ENCODE results near the gene PIM3.

PIM3 gene

DNA sequence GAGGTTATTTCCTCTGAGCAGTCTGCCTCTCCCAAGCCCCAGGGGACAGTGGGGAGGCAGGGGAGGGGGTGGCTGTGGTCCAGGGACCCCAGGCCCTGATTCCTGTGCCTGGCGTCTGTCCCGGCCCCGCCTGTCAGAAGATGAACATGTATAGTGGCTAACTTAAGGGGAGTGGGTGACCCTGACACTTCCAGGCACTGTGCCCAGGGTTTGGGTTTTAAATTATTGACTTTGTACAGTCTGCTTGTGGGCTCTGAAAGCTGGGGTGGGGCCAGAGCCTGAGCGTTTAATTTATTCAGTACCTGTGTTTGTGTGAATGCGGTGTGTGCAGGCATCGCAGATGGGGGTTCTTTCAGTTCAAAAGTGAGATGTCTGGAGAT lies 3.1 kb downstream of the PIM3 start:
- peaks cover 31% of the 10 kb centered on the region for H3K36me3 Mint-ChIP-seq (ENCODE audit: low read depth)
- ATAC-seq, result no peak
- peaks cover 43% of the 10 kb centered on the region for H3K4me1 Mint-ChIP-seq
- H3K9me3 Mint-ChIP-seq, result no peaks in the 10 kb centered on the region
- DNase-seq, result no peak
- peak overlapping the region; percentile 89 for H3K27ac Mint-ChIP-seq
- peak overlapping the region; percentile 92 for H3K4me3 Mint-ChIP-seq
- H3K27me3 Mint-ChIP-seq, result no peaks in the 10 kb centered on the region

DNA sequence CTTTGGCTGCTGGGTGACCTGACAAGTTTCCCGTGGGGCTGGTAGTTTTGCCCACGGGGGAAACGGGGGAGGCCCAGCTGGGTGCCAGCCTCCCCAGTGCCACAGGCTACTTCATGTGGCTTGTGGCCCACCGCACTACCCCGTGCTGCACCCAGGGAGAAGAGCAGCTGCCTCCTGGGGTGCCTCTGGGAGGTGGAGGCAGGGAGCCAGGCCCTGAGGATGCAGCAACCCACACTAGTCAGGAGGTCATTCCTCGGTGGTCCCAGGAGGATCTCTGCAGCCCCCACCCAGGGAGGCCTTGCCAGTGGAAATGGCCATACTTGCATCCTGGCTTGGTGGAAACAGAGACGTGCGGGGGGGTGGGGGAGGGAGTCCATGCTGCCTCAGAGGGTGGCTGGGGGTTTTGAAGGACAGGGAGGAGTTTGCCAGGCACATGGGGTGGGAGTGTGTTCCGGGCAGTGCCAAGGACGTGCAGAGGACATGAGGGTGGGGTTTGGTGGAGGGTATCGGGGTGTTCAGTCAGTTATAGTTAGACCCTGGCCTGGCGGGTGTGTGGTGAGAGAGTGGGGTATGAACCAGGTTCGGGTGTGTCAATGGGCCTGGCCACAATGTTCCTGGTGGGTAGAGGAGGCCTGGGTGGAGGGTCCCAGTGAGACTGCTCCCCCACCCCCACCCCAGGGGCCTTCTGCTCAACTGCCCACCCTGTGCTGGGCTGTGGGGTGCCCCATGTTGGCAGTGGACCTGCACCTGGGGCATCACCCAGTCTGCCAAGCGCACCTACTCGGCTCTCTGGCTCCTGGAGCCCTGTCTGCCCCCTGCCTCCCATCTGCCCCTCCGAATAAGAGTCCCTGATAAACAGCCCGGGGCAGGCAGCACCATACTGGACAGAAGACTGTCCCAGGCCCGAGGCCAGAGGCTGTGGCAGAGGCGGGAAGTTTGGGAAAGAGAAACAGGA lies 3.8 kb downstream of the PIM3 start:
- Mint-ChIP-seq H3K27ac (peak overlapping the region; percentile 89), H3K4me3 (peak overlapping the region; percentile 92), H3K27me3 (no peaks in the 10 kb centered on the region), H3K4me1 (peaks cover 40% of the 10 kb centered on the region), H3K36me3 (ENCODE audit: low read depth) (peaks cover 31% of the 10 kb centered on the region), H3K9me3 (no peaks in the 10 kb centered on the region)
- ATAC-seq, result no peak
- DNase-seq, result no peak

DNA sequence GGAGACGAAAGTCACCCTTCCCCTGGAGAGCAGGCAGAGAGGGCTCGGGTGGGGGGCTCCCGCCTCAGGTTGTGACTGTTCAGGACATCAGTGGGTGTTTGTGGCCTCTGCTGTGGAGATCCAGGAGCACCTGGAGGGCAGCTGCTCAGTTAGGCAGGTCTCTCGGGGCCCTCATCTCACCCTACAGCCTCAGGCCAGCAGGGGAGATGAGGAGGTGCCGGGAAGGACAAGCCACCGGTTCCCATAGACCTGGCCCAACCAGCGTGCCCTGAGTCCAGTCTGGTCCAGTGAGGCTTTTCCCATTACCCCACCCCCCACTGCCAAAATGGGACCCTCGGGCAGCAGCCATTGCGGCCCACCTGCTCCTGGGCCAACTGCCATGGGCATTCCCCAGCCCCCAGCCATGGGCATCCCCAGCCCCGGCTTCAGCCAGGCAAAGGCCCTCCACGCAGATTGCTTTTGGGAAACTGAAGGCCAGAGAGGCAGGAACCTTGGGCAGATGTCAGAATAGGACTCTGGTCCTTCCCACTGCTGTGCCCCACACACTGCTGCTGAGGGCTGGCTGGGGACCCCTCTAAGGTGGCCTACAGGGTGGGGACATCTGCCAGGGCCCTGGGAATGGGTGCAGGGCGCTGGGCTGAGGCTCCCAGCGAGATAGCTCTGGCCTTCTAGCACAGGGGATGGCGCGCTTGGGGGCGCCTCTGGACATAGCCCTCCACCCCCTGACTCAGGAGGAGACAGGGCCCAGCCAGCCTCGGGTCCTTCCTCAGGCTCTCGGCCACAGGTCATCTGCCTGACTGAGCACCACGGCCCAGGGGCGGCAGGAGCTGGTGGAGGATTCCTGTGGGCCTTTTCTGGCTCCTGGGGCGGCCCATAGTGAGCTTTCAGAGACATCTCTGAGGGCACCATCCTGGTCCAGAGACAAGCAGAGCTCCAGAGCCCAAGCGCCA lies 4.8 kb downstream of the PIM3 start:
- peak overlapping the region; percentile 92 for H3K4me3 Mint-ChIP-seq
- DNase-seq (no peak), ATAC-seq (no peak)
- H3K4me1 Mint-ChIP-seq, result peaks cover 47% of the 10 kb centered on the region
- no peaks in the 10 kb centered on the region for H3K9me3 Mint-ChIP-seq
- H3K27me3 Mint-ChIP-seq, result no peaks in the 10 kb centered on the region
- H3K27ac Mint-ChIP-seq, result peak overlapping the region; percentile 89
- H3K36me3 Mint-ChIP-seq (ENCODE audit: low read depth), result peaks cover 31% of the 10 kb centered on the region

DNA sequence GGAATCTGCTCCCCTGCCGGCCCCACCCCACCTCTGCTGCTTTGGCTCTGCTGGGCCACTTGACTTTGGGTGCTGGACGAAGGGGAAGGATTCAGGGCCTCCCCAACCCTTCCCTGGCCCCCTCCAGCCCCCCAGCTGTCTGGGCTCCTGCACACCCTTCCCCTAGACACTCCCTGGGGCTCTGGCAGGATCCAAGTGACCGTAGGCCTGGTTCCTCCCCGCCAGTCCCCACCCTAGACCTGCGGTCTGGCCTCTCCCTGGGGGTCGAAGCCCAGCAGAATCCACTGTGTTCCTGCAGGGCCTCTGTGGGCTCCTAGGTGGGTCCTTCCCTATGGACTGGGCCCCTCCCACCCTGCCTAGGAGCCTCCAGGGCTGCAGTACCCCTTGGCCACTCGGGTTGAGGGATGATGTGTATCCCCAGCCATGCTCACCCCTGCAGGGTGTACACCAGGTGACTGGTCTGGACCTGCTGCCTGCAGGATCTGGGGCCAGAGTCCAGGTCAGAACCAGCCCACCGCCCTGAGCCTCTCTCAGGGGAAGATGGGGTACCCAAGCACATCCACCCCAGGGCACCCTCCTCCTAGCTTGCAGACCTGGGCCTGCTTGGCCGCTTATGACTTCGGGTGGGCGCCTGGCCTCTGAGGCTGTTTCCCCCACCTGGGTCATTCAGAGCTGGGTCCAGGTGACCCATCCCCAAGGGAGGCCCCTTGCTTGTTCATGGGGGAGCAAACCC lies 5.6 kb downstream of the PIM3 start:
- DNase-seq (no peak), ATAC-seq (no peak)
- Mint-ChIP-seq H3K9me3 (no peaks in the 10 kb centered on the region), H3K27me3 (no peaks in the 10 kb centered on the region), H3K36me3 (ENCODE audit: low read depth) (peaks cover 31% of the 10 kb centered on the region), H3K4me1 (peaks cover 51% of the 10 kb centered on the region), H3K4me3 (peak overlapping the region; percentile 14), H3K27ac (no peak overlapping the region)

DNA sequence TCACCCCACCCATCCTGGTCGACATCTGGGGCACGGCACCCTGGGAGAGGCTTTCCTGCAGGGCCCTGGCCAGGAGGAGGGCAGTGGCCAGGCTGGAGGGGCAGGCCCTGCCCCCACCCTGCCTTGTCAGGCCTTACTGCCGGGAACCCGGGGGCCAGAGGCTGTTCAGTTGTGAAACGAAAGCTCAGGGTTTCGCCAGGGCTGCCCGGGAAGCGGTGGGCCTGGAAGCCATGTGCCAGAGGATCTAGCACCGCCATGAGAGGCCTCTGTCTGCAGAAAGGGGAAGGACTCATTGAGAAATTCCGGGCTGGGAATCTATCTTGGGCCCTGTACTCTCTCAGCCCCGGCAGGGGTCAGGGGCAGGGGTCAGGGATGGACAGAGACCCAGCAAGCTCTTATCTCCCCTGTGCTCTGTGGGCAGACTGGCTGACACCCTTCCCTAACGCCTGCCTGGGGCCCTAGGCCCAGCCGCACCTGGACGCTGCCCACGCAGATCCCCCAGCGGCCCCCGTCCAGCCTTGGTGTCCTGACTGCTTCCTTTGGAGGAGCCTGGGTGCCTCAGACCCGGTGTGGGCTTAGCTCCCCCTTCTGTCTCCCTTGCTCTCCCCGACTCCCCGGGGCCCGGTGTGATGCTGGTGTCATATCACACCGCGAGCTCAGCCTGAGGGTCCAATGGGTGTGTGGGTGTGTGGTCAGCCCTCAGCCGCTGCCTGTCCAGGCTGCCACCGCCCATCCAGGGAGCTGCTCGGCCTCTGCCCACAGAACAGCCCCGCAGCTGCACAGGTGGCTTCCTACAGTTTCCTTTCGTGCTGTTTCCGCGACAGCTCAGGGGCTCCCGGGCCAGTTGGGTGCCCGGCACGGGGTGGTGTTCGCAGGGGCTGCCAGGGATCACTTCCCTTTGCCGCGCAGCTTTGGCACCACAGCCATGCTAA lies 6.5 kb downstream of the PIM3 start:
- peak; percentile 22 for DNase-seq
- Mint-ChIP-seq H3K27me3 (no peaks in the 10 kb centered on the region), H3K36me3 (ENCODE audit: low read depth) (peaks cover 25% of the 10 kb centered on the region), H3K27ac (no peak overlapping the region), H3K4me3 (no peak overlapping the region), H3K9me3 (no peaks in the 10 kb centered on the region), H3K4me1 (peaks cover 51% of the 10 kb centered on the region)
- no peak for ATAC-seq

DNA sequence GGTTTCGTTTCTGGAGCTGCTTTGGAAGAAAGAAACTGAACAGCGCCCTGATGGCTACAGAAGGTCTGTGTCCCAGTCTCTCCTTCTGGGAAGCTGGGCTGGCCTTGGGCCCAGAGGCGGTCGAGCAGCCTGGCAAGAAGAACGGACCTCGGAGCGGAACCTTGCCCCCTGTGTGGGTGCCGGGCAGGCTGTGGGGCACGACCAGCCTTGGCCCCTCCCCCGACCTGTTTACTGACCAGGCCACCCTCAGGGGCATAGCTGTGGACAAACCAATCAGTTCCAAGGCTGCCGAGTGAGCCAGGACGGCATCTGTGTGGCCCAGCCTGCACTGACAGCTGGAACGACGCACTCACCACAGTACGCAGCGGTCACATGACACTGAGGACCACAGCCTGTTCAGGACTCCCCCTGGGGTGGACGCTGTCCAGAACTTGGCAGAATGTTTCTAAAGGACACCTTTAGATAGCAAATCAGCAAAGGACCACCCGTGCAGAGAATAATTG lies 7.2 kb downstream of the PIM3 start:
- peak overlapping the region; percentile 67 for H3K27ac Mint-ChIP-seq
- no peaks in the 10 kb centered on the region for H3K9me3 Mint-ChIP-seq
- ATAC-seq (no peak), DNase-seq (no peak)
- peaks cover 51% of the 10 kb centered on the region for H3K4me1 Mint-ChIP-seq
- H3K4me3 Mint-ChIP-seq, result peak overlapping the region; percentile 32
- peaks cover 22% of the 10 kb centered on the region for H3K36me3 Mint-ChIP-seq (ENCODE audit: low read depth)
- no peaks in the 10 kb centered on the region for H3K27me3 Mint-ChIP-seq

DNA sequence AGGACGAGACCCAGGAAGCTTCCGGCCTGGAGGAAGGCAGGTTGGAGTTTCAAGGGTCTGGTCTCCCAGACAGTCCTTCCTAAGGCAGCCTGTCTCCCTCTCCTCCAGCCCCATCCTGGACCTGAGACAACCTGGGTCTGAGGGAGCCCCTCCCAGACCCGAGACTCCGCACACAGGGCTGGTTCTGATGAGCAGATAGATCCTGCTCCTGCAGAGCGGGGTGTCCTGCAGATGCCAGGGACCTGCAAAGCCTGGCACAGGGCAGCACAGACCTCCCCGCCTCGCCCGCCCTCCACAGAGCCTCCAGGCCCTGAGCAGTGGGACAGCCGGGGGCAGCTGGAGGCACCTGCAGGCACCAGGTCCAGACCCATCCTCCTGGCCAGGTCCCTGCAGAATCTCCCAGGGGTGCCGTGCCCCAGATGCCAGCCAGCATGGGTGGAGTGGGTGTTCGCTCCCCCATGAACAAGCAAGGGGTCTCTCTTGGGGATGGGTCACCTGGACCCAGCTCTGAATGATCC lies 7.8 kb downstream of the PIM3 start:
- no peaks in the 10 kb centered on the region for H3K9me3 Mint-ChIP-seq
- DNase-seq, result no peak
- peak overlapping the region; percentile 48 for H3K4me3 Mint-ChIP-seq
- H3K27me3 Mint-ChIP-seq, result no peaks in the 10 kb centered on the region
- peaks cover 51% of the 10 kb centered on the region for H3K4me1 Mint-ChIP-seq
- ATAC-seq, result no peak
- H3K27ac Mint-ChIP-seq, result no peak overlapping the region
- peaks cover 16% of the 10 kb centered on the region for H3K36me3 Mint-ChIP-seq (ENCODE audit: low read depth)

DNA sequence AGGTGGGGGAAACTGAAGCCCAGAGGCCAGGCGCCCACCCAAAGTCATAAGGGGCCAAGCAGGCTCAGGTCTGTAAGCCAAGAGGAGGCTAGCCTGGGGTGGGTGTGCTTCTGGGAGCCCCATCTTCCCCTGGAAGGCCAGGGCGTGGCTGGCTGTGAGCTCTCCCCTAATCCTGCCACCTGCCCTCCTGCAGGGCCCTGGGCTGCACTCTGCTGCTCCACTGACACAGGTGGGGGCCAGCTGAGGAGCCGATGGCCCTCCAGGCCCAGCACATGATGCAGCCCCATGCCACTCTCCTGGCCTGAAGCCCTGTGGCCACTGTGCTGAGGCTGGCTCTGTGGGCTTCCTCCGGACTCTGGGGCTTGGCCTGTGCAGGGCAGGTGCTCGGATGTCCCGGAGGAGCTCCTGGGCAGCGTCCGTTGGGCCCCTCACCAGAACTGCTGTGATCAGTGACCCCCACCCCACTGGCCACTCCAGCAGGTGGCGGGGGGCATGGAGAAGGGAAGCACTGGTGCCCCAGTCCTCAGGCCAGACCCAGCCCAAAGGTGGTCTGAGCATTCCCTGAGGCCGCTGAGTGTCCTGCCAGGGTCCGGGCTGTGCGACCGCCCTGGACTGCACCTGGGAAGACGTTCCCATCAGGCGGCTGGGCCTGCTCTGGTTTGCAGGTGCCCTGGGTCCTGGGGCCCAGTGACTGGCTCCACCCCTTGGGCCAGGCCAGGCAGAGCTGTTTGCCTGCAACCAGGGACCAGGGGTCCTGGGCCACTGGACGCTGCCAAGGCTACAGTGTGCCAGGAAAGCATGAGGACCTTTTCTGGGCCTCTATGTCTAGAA lies 8.5 kb downstream of the PIM3 start:
- H3K4me1 Mint-ChIP-seq, result peaks cover 45% of the 10 kb centered on the region

DNA sequence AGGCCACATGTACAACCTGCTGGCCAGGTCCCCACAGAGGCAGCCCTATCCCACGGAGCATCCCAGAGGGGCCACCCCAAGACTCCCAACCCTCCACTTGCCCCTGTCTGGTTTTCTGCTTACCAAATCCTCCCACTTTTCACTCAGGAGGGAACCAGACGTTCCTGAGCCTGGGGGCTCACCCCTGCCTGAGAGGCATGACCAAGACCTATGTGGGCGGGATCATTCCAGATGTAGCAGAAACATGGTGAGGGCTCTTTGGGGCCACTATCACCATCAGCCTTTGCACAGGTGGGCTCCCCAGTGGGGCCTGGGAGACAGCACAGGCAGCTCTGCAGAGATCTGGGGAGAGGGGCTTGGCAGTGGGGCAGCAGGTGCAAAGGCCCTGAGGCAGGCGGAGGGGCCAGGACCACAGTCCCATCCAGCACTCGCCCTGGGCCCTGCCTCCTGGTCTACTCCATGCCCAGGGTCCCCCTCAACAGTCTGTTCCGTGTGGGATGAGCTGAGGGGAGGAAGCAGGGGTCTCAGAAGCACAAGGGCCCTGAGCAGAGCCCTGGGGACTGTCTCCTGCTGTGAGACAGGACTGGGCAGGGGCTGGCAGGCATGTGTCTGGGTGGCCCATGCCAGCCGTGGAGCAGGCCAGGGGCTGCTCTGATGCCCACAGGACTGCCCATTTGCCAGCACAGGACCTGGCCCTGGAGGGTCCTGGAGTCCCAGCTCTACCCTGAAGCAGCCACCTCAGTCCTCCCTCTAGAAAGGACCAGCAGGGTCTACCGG lies 9.4 kb downstream of the PIM3 start:
- peak overlapping the region; percentile 83 for H3K27ac Mint-ChIP-seq
- DNase-seq (no peak), ATAC-seq (peak; percentile 1)
- no peaks in the 10 kb centered on the region for H3K9me3 Mint-ChIP-seq
- peaks cover 36% of the 10 kb centered on the region for H3K4me1 Mint-ChIP-seq
- no peak overlapping the region for H3K4me3 Mint-ChIP-seq
- H3K36me3 Mint-ChIP-seq (ENCODE audit: low read depth), result peaks cover 2% of the 10 kb centered on the region
- no peaks in the 10 kb centered on the region for H3K27me3 Mint-ChIP-seq

More for the DNA sequence above, 8.5 kb downstream of the PIM3 start:
- Mint-ChIP-seq H3K4me3 (peak overlapping the region; percentile 48), H3K27ac (peak overlapping the region; percentile 22), H3K27me3 (no peaks in the 10 kb centered on the region), H3K36me3 (ENCODE audit: low read depth) (peaks cover 9% of the 10 kb centered on the region), H3K9me3 (no peaks in the 10 kb centered on the region)
- DNase-seq, result no peak
- no peak for ATAC-seq

DNA sequence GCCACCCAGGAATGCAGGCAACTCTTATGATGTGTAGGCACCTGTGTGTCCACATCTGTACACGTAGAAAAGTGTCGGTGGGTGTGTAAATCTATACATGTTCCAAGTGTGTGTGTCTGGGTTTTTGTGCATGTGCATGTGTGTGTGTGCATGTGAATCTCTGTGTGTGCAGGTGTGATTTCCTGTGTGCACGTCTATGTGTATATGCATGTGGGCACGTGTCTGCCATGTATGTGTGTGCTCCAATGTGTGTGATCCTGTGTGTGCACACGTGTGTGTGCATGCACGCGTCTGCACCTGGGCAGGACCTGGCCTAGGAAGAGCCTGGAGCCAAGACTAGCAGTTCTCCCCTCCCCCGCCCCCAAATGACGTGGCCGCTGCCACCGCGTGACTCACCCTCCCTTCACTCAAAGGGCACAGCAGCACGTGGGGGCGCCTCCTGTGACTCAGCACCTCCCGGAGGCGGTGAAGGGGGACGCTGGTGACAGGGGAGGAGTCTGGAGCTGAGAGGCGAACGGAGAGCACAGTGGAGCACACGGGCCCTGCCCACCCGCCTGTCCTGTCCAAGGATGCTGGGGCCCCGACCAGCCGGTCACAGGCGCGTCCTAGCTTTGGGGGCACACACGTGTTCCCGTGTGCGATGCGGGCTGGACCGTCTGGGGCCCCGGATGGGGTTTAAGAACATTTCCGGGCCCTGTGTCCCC lies 10.1 kb downstream of the PIM3 start:
- peak; percentile 96 for DNase-seq
- peaks cover 4% of the 10 kb centered on the region for H3K36me3 Mint-ChIP-seq (ENCODE audit: low read depth)
- H3K27ac Mint-ChIP-seq, result peak overlapping the region; percentile 83
- no peaks in the 10 kb centered on the region for H3K27me3 Mint-ChIP-seq
- ATAC-seq, result peak; percentile 82
- no peak overlapping the region for H3K4me3 Mint-ChIP-seq
- peaks cover 38% of the 10 kb centered on the region for H3K4me1 Mint-ChIP-seq
- H3K9me3 Mint-ChIP-seq, result no peaks in the 10 kb centered on the region
